Measurements from ENCODE around the gene CRMP1.

CRMP1 gene

DNA sequence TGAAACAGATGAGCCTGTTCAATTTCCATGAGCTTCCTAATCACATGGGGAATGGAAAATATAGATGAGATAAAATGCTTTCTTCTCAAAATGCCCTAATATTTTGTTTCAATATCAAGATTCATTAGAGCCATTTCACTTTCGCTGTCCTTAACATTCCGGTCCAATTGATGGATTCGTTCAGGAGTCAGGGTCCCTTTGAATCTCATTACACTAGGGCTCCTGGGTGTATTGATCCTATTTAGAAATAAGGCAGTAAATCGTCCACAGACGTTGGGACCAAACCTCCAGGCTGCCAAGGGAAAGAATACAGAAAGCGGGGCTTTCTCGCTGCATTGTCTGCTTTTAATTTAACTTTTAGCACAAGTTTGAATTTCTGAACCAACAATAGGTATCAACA is 20.6 kb upstream of the CRMP1 start:
- H3K27ac ChIP-seq (ENCODE audit: low read length) = no peak overlapping the region
- H3K4me3 ChIP-seq (ENCODE audit: low read depth in 1 of 2, low read length in 2 of 2) = no peak overlapping the region
- no peaks in the 10 kb centered on the region for H3K9me3 ChIP-seq (ENCODE audit: insufficient read depth, low read length, severe bottlenecking)
- no peak overlapping the region for H3K9ac ChIP-seq (ENCODE audit: low read depth, low read length)
- H3K79me2 ChIP-seq (ENCODE audit: insufficient read depth, low read length) = no peaks in the 10 kb centered on the region
- no peaks in the 10 kb centered on the region for H3K36me3 ChIP-seq (ENCODE audit: insufficient read depth, low read length)
- H3K4me2 ChIP-seq (ENCODE audit: insufficient read depth, low read length) = no peak overlapping the region
- DNase-seq (no peak), ATAC-seq (ENCODE audit: insufficient read depth, low read depth) (no peak)
- no peak for TF ChIP-seq EZH2 (IDR thresholded peaks at IDR 0.05; ENCODE audit: borderline replicate concordance, low read depth, low read length, severe bottlenecking)
- TF ChIP-seq, protein P1, sequence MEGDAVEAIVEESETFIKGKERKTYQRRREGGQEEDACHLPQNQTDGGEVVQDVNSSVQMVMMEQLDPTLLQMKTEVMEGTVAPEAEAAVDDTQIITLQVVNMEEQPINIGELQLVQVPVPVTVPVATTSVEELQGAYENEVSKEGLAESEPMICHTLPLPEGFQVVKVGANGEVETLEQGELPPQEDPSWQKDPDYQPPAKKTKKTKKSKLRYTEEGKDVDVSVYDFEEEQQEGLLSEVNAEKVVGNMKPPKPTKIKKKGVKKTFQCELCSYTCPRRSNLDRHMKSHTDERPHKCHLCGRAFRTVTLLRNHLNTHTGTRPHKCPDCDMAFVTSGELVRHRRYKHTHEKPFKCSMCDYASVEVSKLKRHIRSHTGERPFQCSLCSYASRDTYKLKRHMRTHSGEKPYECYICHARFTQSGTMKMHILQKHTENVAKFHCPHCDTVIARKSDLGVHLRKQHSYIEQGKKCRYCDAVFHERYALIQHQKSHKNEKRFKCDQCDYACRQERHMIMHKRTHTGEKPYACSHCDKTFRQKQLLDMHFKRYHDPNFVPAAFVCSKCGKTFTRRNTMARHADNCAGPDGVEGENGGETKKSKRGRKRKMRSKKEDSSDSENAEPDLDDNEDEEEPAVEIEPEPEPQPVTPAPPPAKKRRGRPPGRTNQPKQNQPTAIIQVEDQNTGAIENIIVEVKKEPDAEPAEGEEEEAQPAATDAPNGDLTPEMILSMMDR (IDR thresholded peaks at IDR 0.05; ENCODE audit: borderline replicate concordance, extremely low read depth, low read length, poor library complexity, severe bottlenecking) = no peak
- no peaks in the 10 kb centered on the region for H3K4me1 ChIP-seq (ENCODE audit: insufficient read depth, low read length)
- no peaks in the 10 kb centered on the region for H4K20me1 ChIP-seq (ENCODE audit: insufficient read depth, low read length)
- H3K27me3 ChIP-seq (ENCODE audit: insufficient read depth, low read length, poor library complexity) = no peaks in the 10 kb centered on the region
- H2AFZ ChIP-seq (ENCODE audit: low read depth, low read length) = no peak overlapping the region

DNA sequence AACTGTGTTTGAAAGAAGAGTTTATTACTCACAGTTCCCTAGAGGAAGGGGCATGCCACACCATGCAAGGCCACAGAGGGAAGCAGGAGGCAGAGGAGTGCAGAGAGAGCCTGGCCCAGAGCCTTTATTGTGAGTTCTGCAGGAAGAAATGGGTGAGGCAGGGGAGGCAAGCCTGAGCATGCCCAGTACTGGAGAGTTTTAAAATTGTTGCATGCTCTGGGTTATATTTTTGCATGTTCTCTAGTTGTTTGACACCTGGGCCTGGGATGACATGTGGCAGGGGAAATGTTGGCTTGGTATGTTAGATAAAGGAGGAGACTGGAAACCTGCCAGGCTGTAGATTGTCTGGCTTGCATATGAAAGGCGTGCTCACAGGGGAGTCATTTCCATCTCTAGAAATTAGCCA is 19.7 kb upstream of the CRMP1 start:
- H3K9ac ChIP-seq (ENCODE audit: low read depth, low read length) = no peak overlapping the region
- no peak overlapping the region for H3K4me3 ChIP-seq (ENCODE audit: low read depth in 1 of 2, low read length in 2 of 2)
- no peak overlapping the region for H3K27ac ChIP-seq (ENCODE audit: low read length)
- H3K79me2 ChIP-seq (ENCODE audit: insufficient read depth, low read length) = no peaks in the 10 kb centered on the region
- no peaks in the 10 kb centered on the region for H3K4me1 ChIP-seq (ENCODE audit: insufficient read depth, low read length)
- no peak for TF ChIP-seq EZH2 (IDR thresholded peaks at IDR 0.05; ENCODE audit: borderline replicate concordance, low read depth, low read length, severe bottlenecking)
- TF ChIP-seq, protein P1 (IDR thresholded peaks at IDR 0.05; ENCODE audit: borderline replicate concordance, extremely low read depth, low read length, poor library complexity, severe bottlenecking) = no peak
- no peaks in the 10 kb centered on the region for H3K27me3 ChIP-seq (ENCODE audit: insufficient read depth, low read length, poor library complexity)
- no peak overlapping the region for H3K4me2 ChIP-seq (ENCODE audit: insufficient read depth, low read length)
- ATAC-seq (ENCODE audit: insufficient read depth, low read depth) = no peak
- DNase-seq = no peak
- H3K36me3 ChIP-seq (ENCODE audit: insufficient read depth, low read length) = no peaks in the 10 kb centered on the region
- H3K9me3 ChIP-seq (ENCODE audit: insufficient read depth, low read length, severe bottlenecking) = no peaks in the 10 kb centered on the region
- H2AFZ ChIP-seq (ENCODE audit: low read depth, low read length) = no peak overlapping the region
- no peaks in the 10 kb centered on the region for H4K20me1 ChIP-seq (ENCODE audit: insufficient read depth, low read length)

DNA sequence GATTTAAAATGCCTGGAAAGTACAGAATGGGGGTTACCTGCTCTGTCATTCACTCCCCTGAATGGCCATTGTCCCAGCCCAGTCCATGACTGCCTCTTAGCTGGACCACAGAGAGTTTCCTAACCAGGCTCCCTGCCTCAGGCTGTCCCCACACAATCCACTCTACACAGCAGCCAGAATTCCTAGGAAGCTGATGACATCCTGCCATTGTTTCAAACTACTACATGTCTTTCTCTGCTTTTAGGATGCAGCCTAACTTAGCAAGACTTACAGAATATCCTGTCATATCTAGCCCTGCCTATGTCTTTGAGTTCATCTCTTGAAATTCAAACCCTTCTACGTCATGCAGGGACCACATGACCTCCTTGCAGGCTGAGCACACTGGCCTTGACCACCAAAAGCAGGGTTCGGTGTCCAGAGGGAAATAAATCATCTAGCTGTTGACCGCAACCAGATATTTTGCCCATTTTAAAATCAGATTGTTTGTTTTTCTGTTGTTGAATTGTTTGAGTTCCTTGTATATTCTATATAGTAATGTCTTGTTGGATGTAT is 16.1 kb upstream of the CRMP1 start:
- Histone ChIP-seq H3K27ac (ENCODE audit: low read length) (no peak overlapping the region), H3K4me3 (ENCODE audit: low read depth in 1 of 2, low read length in 2 of 2) (no peak overlapping the region), H3K36me3 (ENCODE audit: insufficient read depth, low read length) (no peaks in the 10 kb centered on the region), H4K20me1 (ENCODE audit: insufficient read depth, low read length) (no peaks in the 10 kb centered on the region), H3K4me1 (ENCODE audit: insufficient read depth, low read length) (no peaks in the 10 kb centered on the region), H3K4me2 (ENCODE audit: insufficient read depth, low read length) (no peak overlapping the region), H3K27me3 (ENCODE audit: insufficient read depth, low read length, poor library complexity) (peaks cover 3% of the 10 kb centered on the region), H2AFZ (ENCODE audit: low read depth, low read length) (no peak overlapping the region), H3K9ac (ENCODE audit: low read depth, low read length) (no peak overlapping the region), H3K79me2 (ENCODE audit: insufficient read depth, low read length) (no peaks in the 10 kb centered on the region), H3K9me3 (ENCODE audit: insufficient read depth, low read length, severe bottlenecking) (no peaks in the 10 kb centered on the region)
- ATAC-seq (ENCODE audit: insufficient read depth, low read depth) = no peak
- no peak for TF ChIP-seq EZH2 (IDR thresholded peaks at IDR 0.05; ENCODE audit: borderline replicate concordance, low read depth, low read length, severe bottlenecking)
- TF ChIP-seq, protein P1 (IDR thresholded peaks at IDR 0.05; ENCODE audit: borderline replicate concordance, extremely low read depth, low read length, poor library complexity, severe bottlenecking) = no peak
- no peak for DNase-seq

DNA sequence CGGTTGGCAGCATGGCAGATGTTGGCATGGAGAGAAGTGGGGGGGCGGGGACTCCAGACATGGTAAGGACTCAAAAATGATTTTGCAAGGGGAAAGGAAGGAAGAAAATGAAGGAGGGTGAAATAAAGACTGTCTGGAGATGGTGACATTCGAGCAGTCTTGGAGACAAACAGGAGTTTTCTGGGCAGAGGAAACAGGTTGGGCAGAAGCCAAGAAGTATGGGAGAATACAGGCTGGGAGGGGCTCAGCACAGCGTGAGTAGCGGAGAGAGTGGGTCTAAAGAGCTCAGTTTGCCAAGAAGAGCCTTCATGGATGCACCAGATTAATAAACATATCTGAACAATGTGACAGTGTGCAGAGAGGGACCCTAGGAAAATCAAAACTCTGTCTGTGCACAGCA is 13.3 kb upstream of the CRMP1 start:
- no peak overlapping the region for H3K4me2 ChIP-seq (ENCODE audit: insufficient read depth, low read length)
- H3K9ac ChIP-seq (ENCODE audit: low read depth, low read length) = no peak overlapping the region
- no peak for DNase-seq
- no peak overlapping the region for H3K27ac ChIP-seq (ENCODE audit: low read length)
- no peaks in the 10 kb centered on the region for H3K79me2 ChIP-seq (ENCODE audit: insufficient read depth, low read length)
- H2AFZ ChIP-seq (ENCODE audit: low read depth, low read length) = no peak overlapping the region
- no peak for ATAC-seq (ENCODE audit: insufficient read depth, low read depth)
- H3K4me3 ChIP-seq (ENCODE audit: low read depth in 1 of 2, low read length in 2 of 2) = no peak overlapping the region
- TF ChIP-seq EZH2 (IDR thresholded peaks at IDR 0.05; ENCODE audit: borderline replicate concordance, low read depth, low read length, severe bottlenecking) = no peak
- TF ChIP-seq, protein P1 (IDR thresholded peaks at IDR 0.05; ENCODE audit: borderline replicate concordance, extremely low read depth, low read length, poor library complexity, severe bottlenecking) = no peak
- no peaks in the 10 kb centered on the region for H3K9me3 ChIP-seq (ENCODE audit: insufficient read depth, low read length, severe bottlenecking)
- no peaks in the 10 kb centered on the region for H3K4me1 ChIP-seq (ENCODE audit: insufficient read depth, low read length)
- peaks cover 5% of the 10 kb centered on the region for H3K27me3 ChIP-seq (ENCODE audit: insufficient read depth, low read length, poor library complexity)
- H3K36me3 ChIP-seq (ENCODE audit: insufficient read depth, low read length) = no peaks in the 10 kb centered on the region
- no peaks in the 10 kb centered on the region for H4K20me1 ChIP-seq (ENCODE audit: insufficient read depth, low read length)
